ENCODE results near the gene SRRM4.

The SRRM4 gene

GRCh38 chr12:119206348-119207062, 225.2 kb downstream of the SRRM4 start:
- DNase-seq: no peak

- no peak for DNase-seq
These were observed 225.8 kb downstream of the SRRM4 start for GRCh38 chr12:119207063-119207560.

- no peak for DNase-seq
These were observed 227.3 kb downstream of the SRRM4 start for GRCh38 chr12:119208626-119209061.

GRCh38 chr12:119211884-119212283, 230.5 kb downstream of the SRRM4 start:
- no peak for DNase-seq
